Activated CD4-positive, alpha-beta T cell treated with anti-CD3 and anti-CD28 coated beads for 1 hour (primary cell): ENCODE data around the gene RASA1.
"Not testable (repeated sequence)": the region's sequence is repeated elsewhere in the genome, so short reads cannot be mapped to it uniquely, and the experiment has no call there.

ENCODE experiments used
- DNase-seq: peaks from one replicate; pipeline ENCODE4 v3.0.0-alpha.2; 2020

The RASA1 gene

GRCh38 chr5:87287266-87287665 is 19.6 kb downstream of the RASA1 start:
- DNase-seq: not testable (repeated sequence)

GRCh38 chr5:87298692-87299362 is 31.1 kb downstream of the RASA1 start:
- DNase-seq: no peak

- no peak for DNase-seq
Observed at GRCh38 chr5:87300176-87300575, 32.5 kb downstream of the RASA1 start.

- DNase-seq: peak; percentile 15
Observed at GRCh38 chr5:87300744-87301143, 33.1 kb downstream of the RASA1 start.

- no peak for DNase-seq
Observed at GRCh38 chr5:87302061-87302460, 34.4 kb downstream of the RASA1 start.

GRCh38 chr5:87303324-87303723 is 35.6 kb downstream of the RASA1 start:
- DNase-seq: no peak

GRCh38 chr5:87306090-87306489 is 38.4 kb downstream of the RASA1 start:
- not testable (repeated sequence) for DNase-seq

GRCh38 chr5:87307796-87308423 is 40.2 kb downstream of the RASA1 start:
- no peak for DNase-seq

GRCh38 chr5:87311405-87312279 is 44.0 kb downstream of the RASA1 start:
- DNase-seq: no peak

GRCh38 chr5:87313216-87313615 is 45.5 kb downstream of the RASA1 start:
- DNase-seq: no peak

GRCh38 chr5:87319469-87319868 is 51.8 kb downstream of the RASA1 start:
- no peak for DNase-seq

GRCh38 chr5:87321605-87322004 is 53.9 kb downstream of the RASA1 start:
- DNase-seq: no peak

- no peak for DNase-seq
Observed at GRCh38 chr5:87322381-87322780, 54.7 kb downstream of the RASA1 start.

- DNase-seq: no peak
Observed at GRCh38 chr5:87327998-87328397, 60.3 kb downstream of the RASA1 start.

GRCh38 chr5:87329114-87329513 is 61.4 kb downstream of the RASA1 start:
- DNase-seq: no peak

GRCh38 chr5:87339986-87340385 is 72.3 kb downstream of the RASA1 start:
- DNase-seq: no peak

GRCh38 chr5:87340716-87341115 is 73.0 kb downstream of the RASA1 start:
- DNase-seq: no peak

- DNase-seq: no peak
Observed at GRCh38 chr5:87347272-87347671, 79.6 kb downstream of the RASA1 start.

- DNase-seq: no peak
Observed at GRCh38 chr5:87347841-87348240, 80.2 kb downstream of the RASA1 start.

- DNase-seq: no peak
Observed at GRCh38 chr5:87354496-87354895, 86.8 kb downstream of the RASA1 start.

- no peak for DNase-seq
Observed at GRCh38 chr5:87359106-87359505, 91.4 kb downstream of the RASA1 start.

- DNase-seq: no peak
Observed at GRCh38 chr5:87360132-87360531, 92.4 kb downstream of the RASA1 start.

GRCh38 chr5:87361031-87361445 is 93.4 kb downstream of the RASA1 start:
- no peak for DNase-seq
